Spleen (tissue), 11 donors: Measurements from ENCODE around the gene CAGE1. TPM values are rescaled to one million over a fixed set of nuclear protein-coding genes. Genes with fewer than 3 reads are reported as not detected.

Source experiments
- DNase-seq: peaks from one replicate; pipeline ENCODE4 v3.0.0-alpha.2; 2020
- H3K27ac ChIP-seq, 8 donors: fragments of 200-600 bp; sonication (generic) in 7 of 8; 1 replicate in 4 of 8; 2 replicates in 4 of 8; pipeline versions ENCODE4 v1.5.0 to v1.8.0; 2016 to 2021; ENCODE audit warnings: inconsistent platforms in 4 of 8, mild to moderate bottlenecking in 4 of 8, moderate library complexity in 1 of 8
- H3K27me3 ChIP-seq, 7 donors: fragments of 200-600 bp; sonication (generic) in 6 of 7; replicated peaks in 1 of 7; 1 replicate in 4 of 7; 2 replicates in 3 of 7; pipeline versions ENCODE4 v1.5.0 to v1.8.0; 2016 to 2021; ENCODE audit warnings: inconsistent platforms in 3 of 7, mild to moderate bottlenecking in 1 of 7
- H3K36me3 ChIP-seq, 6 donors: fragments of 200-600 bp; sonication (generic) in 5 of 6; 1 replicate in 4 of 6; 2 replicates in 2 of 6; pipeline versions ENCODE4 v1.5.0 to v1.8.0; 2016 to 2021; ENCODE audit warnings: inconsistent platforms in 2 of 6
- H3K4me1 ChIP-seq, 6 donors: fragments of 200-600 bp; sonication (generic) in 5 of 6; 1 replicate in 3 of 6; 2 replicates in 3 of 6; pipeline versions ENCODE4 v1.5.0 to v1.8.0; 2016 to 2021; ENCODE audit warnings: inconsistent platforms in 3 of 6
- H3K4me3 ChIP-seq, 8 donors: fragments of 200-600 bp; sonication (generic) in 7 of 8; 1 replicate in 4 of 8; 2 replicates in 4 of 8; pipeline versions ENCODE4 v1.5.0 to v1.8.0; 2016 to 2021; ENCODE audit warnings: inconsistent platforms in 4 of 8, mild to moderate bottlenecking in 4 of 8, moderate library complexity in 2 of 8
- H3K9me3 ChIP-seq, 8 donors: fragments of 200-600 bp; sonication (generic) in 7 of 8; 1 replicate in 4 of 8; 2 replicates in 4 of 8; pipeline versions ENCODE4 v1.5.0 to v1.8.0; 2016 to 2021; ENCODE audit warnings: inconsistent platforms in 4 of 8
- POLR2A ChIP-seq, 3 donors: fragments of 450-650 bp; IDR thresholded peaks; one replicate each; pipeline ENCODE4 v1.5.1; 2017; ENCODE audit warnings: antibody characterized with exemption in 3 of 3, mild to moderate bottlenecking in 1 of 3
- POLR2AphosphoS5 ChIP-seq, 3 donors: sonication (generic); formaldehyde crosslinking; IDR thresholded peaks; one replicate each; pipeline ENCODE4 v1.5.1; 2017; ENCODE audit warnings: antibody characterized with exemption in 3 of 3
- WGBS, 5 donors: extraction: QIAGEN DNeasy Blood & Tissue Kit in 3 of 5; methylation state at CpG; one replicate each; pipeline versions ENCODE4 v1.1.5 to v1.1.7; 2013 to 2018; 5-methylcytosine and 5-hydroxymethylcytosine counted together
- intact Hi-C: fragments of 100-400 bp; cut with DNase I; formaldehyde crosslinking; loops from one replicate; pipeline ENCODE4 v1.15.0; 2023; ENCODE audit warnings: low total_unique reads
- polyA plus RNA-seq, 3 donors: library from polyadenylated mRNA; stranded (reverse); fragments of 200-250 nt; gene quantifications; one replicate each; pipeline ENCODE4 v1.2.1, GENCODE V29; 2013
- total RNA-seq, 7 donors: library from RNA; depleted of rRNA in 3 of 7; stranded (reverse); fragments of >200 nt in 3 of 7; fragmentation: NEBNext Ultra II Directional in 4 of 7; extraction: Animal tissue kit (Norgen Biotek cat#: 25700) in 4 of 7; gene quantifications; one replicate each; pipeline versions ENCODE4 v1.1.0 to v1.2.1, GENCODE V29; 2016 to 2021
- TF ChIP-seq, protein P1 (sequence below), 11 experiments: fragments of 200-600 bp in 7 of 11; fragments of 450-650 bp in 4 of 11; sonication (generic) in 4 of 11; IDR thresholded peaks in 8 of 11; conservative IDR thresholded peaks in 3 of 11; 1 replicate in 7 of 11; 2 replicates in 4 of 11; pipeline versions ENCODE4 v1.4.0 to v1.8.0; 2016 to 2021; ENCODE audit warnings: antibody characterized with exemption in 11 of 11, inconsistent platforms in 4 of 11, mild to moderate bottlenecking in 1 of 11
- donor health status: healthy with polysubstance abuse.
- donor health status: DM: no; HTN: no; CAD: no; lungs with moderate emphysema.
- donor health status: DM: no; HTN: no; CAD: no.
- donor health status: Bipolar disorder and iron deficiency.
- donor health status: healthy.
- donor health status: DM: no; HTN: no; CAD: no.
- donor health status: DM: yes; HTN: yes; CAD: no.

Gene CAGE1
- total and polyA plus RNA-seq, 10 donors = not detected

DNA sequence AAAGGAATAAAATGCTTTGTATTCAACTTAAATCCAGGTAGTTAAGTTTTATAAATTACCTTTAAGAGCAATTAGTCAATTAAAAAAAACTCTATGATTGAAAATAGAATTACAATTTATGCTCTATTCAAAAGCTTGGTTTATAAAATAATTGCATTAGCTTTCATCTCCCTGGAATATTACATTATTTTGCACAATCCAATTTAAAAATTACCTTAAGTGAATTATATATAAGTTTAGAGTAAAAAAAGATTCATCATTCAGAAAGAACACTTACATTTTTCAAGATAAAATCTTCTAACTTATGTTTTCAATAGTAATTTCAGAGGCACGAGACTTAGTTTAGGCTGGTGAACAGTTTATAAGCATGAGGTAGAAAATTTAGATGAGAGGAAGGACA lies 91.4 kb downstream of the CAGE1 start:
- H3K27me3 ChIP-seq = no peaks in the 10 kb centered on the region
- peaks cover 0 to 100% (median 89%) of the 10 kb centered on the region in 6 donors for H3K36me3 ChIP-seq
- no peaks in the 10 kb centered on the region for H3K9me3 ChIP-seq
- 91 to 100% (median 97%) methylated on average over 1 of the region's 1 CpG for WGBS, 5 donors
- H3K4me1 ChIP-seq = no peaks in the 10 kb centered on the region
- TF ChIP-seq POLR2AphosphoS5 (IDR thresholded peaks at IDR 0.05) (no peak), POLR2A (IDR thresholded peaks at IDR 0.05) (no peak)
- TF ChIP-seq, protein P1, sequence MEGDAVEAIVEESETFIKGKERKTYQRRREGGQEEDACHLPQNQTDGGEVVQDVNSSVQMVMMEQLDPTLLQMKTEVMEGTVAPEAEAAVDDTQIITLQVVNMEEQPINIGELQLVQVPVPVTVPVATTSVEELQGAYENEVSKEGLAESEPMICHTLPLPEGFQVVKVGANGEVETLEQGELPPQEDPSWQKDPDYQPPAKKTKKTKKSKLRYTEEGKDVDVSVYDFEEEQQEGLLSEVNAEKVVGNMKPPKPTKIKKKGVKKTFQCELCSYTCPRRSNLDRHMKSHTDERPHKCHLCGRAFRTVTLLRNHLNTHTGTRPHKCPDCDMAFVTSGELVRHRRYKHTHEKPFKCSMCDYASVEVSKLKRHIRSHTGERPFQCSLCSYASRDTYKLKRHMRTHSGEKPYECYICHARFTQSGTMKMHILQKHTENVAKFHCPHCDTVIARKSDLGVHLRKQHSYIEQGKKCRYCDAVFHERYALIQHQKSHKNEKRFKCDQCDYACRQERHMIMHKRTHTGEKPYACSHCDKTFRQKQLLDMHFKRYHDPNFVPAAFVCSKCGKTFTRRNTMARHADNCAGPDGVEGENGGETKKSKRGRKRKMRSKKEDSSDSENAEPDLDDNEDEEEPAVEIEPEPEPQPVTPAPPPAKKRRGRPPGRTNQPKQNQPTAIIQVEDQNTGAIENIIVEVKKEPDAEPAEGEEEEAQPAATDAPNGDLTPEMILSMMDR (IDR thresholded peaks at IDR 0.05 in 8 of 11, conservative IDR thresholded peaks at IDR 0.05 in 3 of 11) = no peak
- H3K27ac ChIP-seq = no peak overlapping the region
- intact Hi-C loops = no loop called here
- no peak for DNase-seq
- no peak overlapping the region for H3K4me3 ChIP-seq

DNA sequence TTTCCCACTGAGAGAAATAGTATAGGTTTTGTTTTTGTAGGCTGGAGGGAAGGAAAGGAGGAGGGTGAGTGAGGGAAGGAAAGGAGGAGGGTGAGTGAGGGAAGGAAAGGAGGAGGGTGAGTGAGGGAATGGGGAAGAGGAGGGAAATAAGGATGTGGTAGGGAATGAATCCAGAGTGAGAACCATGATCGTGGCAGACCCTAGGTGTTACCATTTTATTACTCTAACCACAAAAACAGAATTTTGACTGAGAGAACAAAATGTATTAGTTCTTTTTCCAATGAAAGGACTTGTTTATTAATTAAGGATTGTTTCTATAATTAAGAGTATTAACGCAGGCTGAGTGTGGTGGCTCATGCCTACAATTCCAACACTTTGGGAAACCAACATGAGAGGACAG lies 92.9 kb downstream of the CAGE1 start:
- no peak for DNase-seq
- Histone ChIP-seq H3K27me3 (no peaks in the 10 kb centered on the region), H3K36me3 (peaks cover 0 to 100% (median 87%) of the 10 kb centered on the region in 6 donors), H3K4me3 (no peak overlapping the region), H3K4me1 (peaks cover 0 to 4% (median 0%) of the 10 kb centered on the region in 6 donors), H3K9me3 (no peaks in the 10 kb centered on the region), H3K27ac (no peak overlapping the region)
- intact Hi-C loops = no loop called here
- TF ChIP-seq, protein P1 (IDR thresholded peaks at IDR 0.05 in 8 of 11, conservative IDR thresholded peaks at IDR 0.05 in 3 of 11) = no peak
- TF ChIP-seq POLR2AphosphoS5 (IDR thresholded peaks at IDR 0.05) (no peak), POLR2A (IDR thresholded peaks at IDR 0.05) (no peak)
- WGBS, 5 donors = 77 to 88% (median 82%) methylated on average over 2 of the region's 2 CpGs

DNA sequence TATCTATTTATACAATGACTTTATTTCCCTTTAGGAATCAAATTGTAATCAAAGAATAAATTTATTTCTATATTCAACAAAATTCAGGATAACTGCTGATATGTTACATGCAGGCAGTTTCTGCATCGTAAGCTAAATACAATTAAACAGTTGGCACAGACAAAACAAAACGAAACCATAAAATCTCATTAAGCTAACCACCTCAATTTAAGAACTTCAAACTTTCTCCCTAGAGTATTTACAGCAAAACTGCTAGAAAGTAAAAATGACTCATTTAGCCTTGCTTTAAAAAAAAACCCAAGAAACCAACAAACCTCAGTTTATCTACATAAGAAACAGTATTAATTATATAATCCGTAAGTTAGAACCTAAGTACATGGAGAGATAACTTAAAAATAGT lies 93.6 kb downstream of the CAGE1 start:
- Histone ChIP-seq H3K9me3 (no peaks in the 10 kb centered on the region), H3K27me3 (no peaks in the 10 kb centered on the region), H3K27ac (no peak overlapping the region), H3K4me1 (peaks cover 0 to 4% (median 0%) of the 10 kb centered on the region in 6 donors), H3K36me3 (peaks cover 0 to 100% (median 85%) of the 10 kb centered on the region in 6 donors), H3K4me3 (no peak overlapping the region)
- 87 to 92% (median 89%) methylated on average over 3 of the region's 3 CpGs for WGBS, 5 donors
- TF ChIP-seq, protein P1 (IDR thresholded peaks at IDR 0.05 in 8 of 11, conservative IDR thresholded peaks at IDR 0.05 in 3 of 11) = no peak
- no peak for TF ChIP-seq POLR2A (IDR thresholded peaks at IDR 0.05)
- TF ChIP-seq POLR2AphosphoS5 (IDR thresholded peaks at IDR 0.05) = no peak
- intact Hi-C loops = no loop called here
- DNase-seq = no peak

GRCh38 chr6:7292596-7293255 lies 96.8 kb downstream of the CAGE1 start:
- TF ChIP-seq, protein P1 (IDR thresholded peaks at IDR 0.05 in 8 of 11, conservative IDR thresholded peaks at IDR 0.05 in 3 of 11) = no peak
- no peak for TF ChIP-seq POLR2A (IDR thresholded peaks at IDR 0.05)
- TF ChIP-seq POLR2AphosphoS5 (IDR thresholded peaks at IDR 0.05) = no peak
- intact Hi-C loops = no loop called here

More at GRCh38 chr6:7292596-7293255, 96.8 kb downstream of the CAGE1 start:
- DNase-seq = no peak
- H3K9me3 ChIP-seq = no peaks in the 10 kb centered on the region
- H3K36me3 ChIP-seq = peaks cover 0 to 100% (median 84%) of the 10 kb centered on the region in 6 donors
- H3K4me1 ChIP-seq = peaks cover 0 to 4% (median 0%) of the 10 kb centered on the region in 6 donors
- no peaks in the 10 kb centered on the region for H3K27me3 ChIP-seq
- H3K27ac ChIP-seq = peak overlapping the region in 5 of 8 donors; percentile 25 to 70 (median 29)
- 75 to 96% (median 83%) methylated on average over 6 of the region's 6 CpGs for WGBS, 5 donors
- no peak overlapping the region for H3K4me3 ChIP-seq
